Breast epithelium (tissue), 3 donors: ENCODE measurements around the gene NME3.

Experiments used
- CTCF ChIP-seq, 3 donors: fragments of 450-650 bp; IDR thresholded peaks; one replicate each; pipeline ENCODE4 v1.5.1; 2016 to 2017; ENCODE audit warnings: antibody characterized with exemption in 3 of 3, mild to moderate bottlenecking in 3 of 3, moderate library complexity in 3 of 3
- POLR2A ChIP-seq: fragments of 450-650 bp; IDR thresholded peaks from one replicate; pipeline ENCODE4 v1.6.1; 2016; ENCODE audit warnings: antibody characterized with exemption, mild to moderate bottlenecking, moderate library complexity
- POLR2AphosphoS5 ChIP-seq, 3 donors: sonication (generic); formaldehyde crosslinking; IDR thresholded peaks; one replicate each; pipeline ENCODE4 v1.6.1; 2017; ENCODE audit warnings: antibody characterized with exemption in 3 of 3

- TF ChIP-seq CTCF (IDR thresholded peaks at IDR 0.05) (peak; percentile 15 to 18 (median 16)), POLR2A (no peak), POLR2AphosphoS5 (IDR thresholded peaks at IDR 0.05) (no peak)
Observed at GRCh38 chr16:1781758-1782407, 10.5 kb upstream of the NME3 start.
